GM21528 (cell line): ENCODE measurements around the gene RAB3A.

Source experiments
- ATAC-seq: cut with Tn5 transposase; IDR thresholded peaks from one replicate; pipeline ENCODE4 v1.9.1; 2021; ENCODE audit warnings: mild to moderate bottlenecking, moderate library complexity; ENCODE audit not compliant: unreplicated experiment, low FRiP score

Gene RAB3A

GRCh38 chr19:18202778-18203407 lies 949 bp downstream of the RAB3A start:
- no peak for ATAC-seq

- ATAC-seq: no peak
These were observed 1.5 kb downstream of the RAB3A start for GRCh38 chr19:18202397-18202777.

GRCh38 chr19:18198374-18198773 lies 5.5 kb downstream of the RAB3A start:
- ATAC-seq: no peak

- no peak for ATAC-seq
These were observed 5.9 kb downstream of the RAB3A start for GRCh38 chr19:18197941-18198340.

GRCh38 chr19:18197306-18197705 lies 6.5 kb downstream of the RAB3A start:
- ATAC-seq: no peak

- ATAC-seq: no peak
These were observed 7.4 kb downstream of the RAB3A start for GRCh38 chr19:18196511-18196845.

- ATAC-seq: no peak
These were observed 9.1 kb downstream of the RAB3A start for GRCh38 chr19:18194554-18195238.

- ATAC-seq: no peak
These were observed 9.7 kb downstream of the RAB3A start for GRCh38 chr19:18194181-18194530.

- ATAC-seq: peak; percentile 20
These were observed 10.3 kb downstream of the RAB3A start for GRCh38 chr19:18193388-18194180.

GRCh38 chr19:18192673-18193387 lies 11.0 kb downstream of the RAB3A start, which contains the start of gene MPV17L2:
Gene MPV17L2, plus strand, starts transcription at chr19:18193218. Its CDS starts 64 bp downstream, at chr19:18193282.
- peak; percentile 84 for ATAC-seq

GRCh38 chr19:18191640-18192062 lies 12.2 kb downstream of the RAB3A start:
- ATAC-seq: no peak

GRCh38 chr19:18190278-18190677 lies 13.6 kb downstream of the RAB3A start:
- no peak for ATAC-seq

GRCh38 chr19:18185538-18185937 lies 18.3 kb downstream of the RAB3A start:
- no peak for ATAC-seq

- no peak for ATAC-seq
These were observed 20.3 kb downstream of the RAB3A start for GRCh38 chr19:18183529-18183928.

GRCh38 chr19:18179957-18180356 lies 23.9 kb downstream of the RAB3A start:
- ATAC-seq: no peak

- no peak for ATAC-seq
These were observed 27.2 kb downstream of the RAB3A start for GRCh38 chr19:18176367-18177310.

- no peak for ATAC-seq
These were observed 28.9 kb downstream of the RAB3A start for GRCh38 chr19:18174983-18175382.

GRCh38 chr19:18173572-18174288 lies 30.1 kb downstream of the RAB3A start, which contains the start of gene IFI30:
Gene IFI30, plus strand, starts transcription at chr19:18173813. Its CDS starts 29 bp downstream, at chr19:18173842.
- ATAC-seq: peak; percentile 49

- no peak for ATAC-seq
These were observed 30.7 kb downstream of the RAB3A start for GRCh38 chr19:18173054-18173571.
